CD4-positive, alpha-beta T cell treated with Interleukin-15 for 1 hour (primary cell): Measurements from ENCODE around the gene APOL2.
"Not testable (repeated sequence)": the region's sequence is repeated elsewhere in the genome, so short reads cannot be mapped to it uniquely, and the experiment has no call there.

Source experiments
- DNase-seq: peaks from one replicate; pipeline ENCODE4 v3.0.0-alpha.2; 2020

APOL2 gene

GRCh38 chr22:36239401-36240171 lies at the start of gene APOL2:
Gene APOL2, minus strand, starts transcription at chr22:36239527. Its CDS starts 6,365 bp downstream, at chr22:36233162.
- peak; percentile 89 for DNase-seq

- no peak for DNase-seq
These were observed 49.5 kb upstream of the APOL2 start for GRCh38 chr22:36288571-36289405.

- DNase-seq = no peak
These were observed 48.7 kb upstream of the APOL2 start for GRCh38 chr22:36287881-36288515.

- peak; percentile 56 for DNase-seq
These were observed 47.0 kb upstream of the APOL2 start for GRCh38 chr22:36286096-36286957.

- no peak for DNase-seq
These were observed 46.2 kb upstream of the APOL2 start for GRCh38 chr22:36285545-36285944.

- DNase-seq = no peak
These were observed 45.7 kb upstream of the APOL2 start for GRCh38 chr22:36285017-36285416.

- no peak for DNase-seq
These were observed 44.8 kb upstream of the APOL2 start for GRCh38 chr22:36284171-36284571.

GRCh38 chr22:36282328-36282831 lies 43.1 kb upstream of the APOL2 start:
- no peak for DNase-seq

GRCh38 chr22:36281781-36282327 lies 42.5 kb upstream of the APOL2 start:
- DNase-seq = no peak

- no peak for DNase-seq
These were observed 41.1 kb upstream of the APOL2 start for GRCh38 chr22:36280379-36280778.

GRCh38 chr22:36279219-36279666 lies 39.9 kb upstream of the APOL2 start:
- DNase-seq = no peak

GRCh38 chr22:36277482-36278291 lies 38.4 kb upstream of the APOL2 start:
- DNase-seq = peak; percentile 72

- DNase-seq = no peak
These were observed 35.2 kb upstream of the APOL2 start for GRCh38 chr22:36274531-36274930.

GRCh38 chr22:36271951-36272350 lies 32.6 kb upstream of the APOL2 start:
- not testable (repeated sequence) for DNase-seq

GRCh38 chr22:36271231-36271630 lies 31.9 kb upstream of the APOL2 start:
- DNase-seq = not testable (repeated sequence)

GRCh38 chr22:36267896-36268485 lies 28.7 kb upstream of the APOL2 start:
- no peak for DNase-seq

- DNase-seq = no peak
These were observed 27.7 kb upstream of the APOL2 start for GRCh38 chr22:36267058-36267457.

- not testable (repeated sequence) for DNase-seq
These were observed 24.7 kb upstream of the APOL2 start for GRCh38 chr22:36263886-36264664.

GRCh38 chr22:36263216-36263673 lies 23.9 kb upstream of the APOL2 start:
- not testable (repeated sequence) for DNase-seq

- not testable (repeated sequence) for DNase-seq
These were observed 23.0 kb upstream of the APOL2 start for GRCh38 chr22:36262307-36262706.
